Activated B cell treated with CpG ODN at 0.5 μM for 24 hours (primary cell): Measurements from ENCODE around the gene ATCAY. TPM values are rescaled to one million over a fixed set of nuclear protein-coding genes. Genes with fewer than 3 reads are reported as not detected.

Experiments used
- ATAC-seq: fragments of 200-7000 bp; cut with Tn5 transposase; one replicate; pipeline ENCODE4 v1.10.0; 2021; ENCODE audit warnings: low read depth, mild to moderate bottlenecking, moderate library complexity
- CTCF ChIA-PET: fragments of 350-600 bp; sonication (Branson Sonifier 250); formaldehyde crosslinking; loops from one replicate; lab custom pipeline; 2021; ENCODE audit warnings: antibody characterized with exemption; lab: Charles Lee
- POLR2A ChIA-PET: fragments of 350-600 bp; sonication (Branson Sonifier 250); formaldehyde crosslinking; loops from one replicate; lab custom pipeline; 2021; ENCODE audit warnings: antibody characterized with exemption; lab: Charles Lee
- DNase-seq: peaks from one replicate; pipeline ENCODE4 v3.0.0; 2022
- H3K27ac Mint-ChIP-seq: one replicate; pipeline ENCODE4 v1.8.0; 2020; ENCODE audit warnings: mixed read lengths
- H3K27me3 Mint-ChIP-seq: one replicate; pipeline ENCODE4 v1.8.0; 2021; ENCODE audit warnings: mixed read lengths
- H3K36me3 Mint-ChIP-seq: one replicate; pipeline ENCODE4 v1.8.0; 2021; ENCODE audit warnings: low read depth, mixed read lengths
- H3K4me1 Mint-ChIP-seq: one replicate; pipeline ENCODE4 v1.8.0; 2021; ENCODE audit warnings: mixed read lengths
- H3K4me3 Mint-ChIP-seq: one replicate; pipeline ENCODE4 v1.8.0; 2020; ENCODE audit warnings: mild to moderate bottlenecking, mixed read lengths
- H3K9me3 Mint-ChIP-seq: one replicate; pipeline ENCODE4 v1.8.0; 2020; ENCODE audit warnings: mixed read lengths
- intact Hi-C: fragments of 100-400 bp; cut with micrococcal nuclease; formaldehyde crosslinking; loops from one replicate; pipeline ENCODE4 v1.15.1; 2024
- total RNA-seq: library from RNA; stranded (reverse); gene quantifications from 2 replicates; pipeline ENCODE4 v1.2.3, GENCODE V29; 2022
- TF ChIP-seq, protein P1 (sequence below): fragments of 200-600 bp; IDR thresholded peaks from one replicate; pipeline ENCODE4 v1.8.0; 2022; ENCODE audit warnings: antibody characterized with exemption, mild to moderate bottlenecking

The ATCAY gene
- total RNA-seq, 1 donor from 2014 or later = not detected

DNA sequence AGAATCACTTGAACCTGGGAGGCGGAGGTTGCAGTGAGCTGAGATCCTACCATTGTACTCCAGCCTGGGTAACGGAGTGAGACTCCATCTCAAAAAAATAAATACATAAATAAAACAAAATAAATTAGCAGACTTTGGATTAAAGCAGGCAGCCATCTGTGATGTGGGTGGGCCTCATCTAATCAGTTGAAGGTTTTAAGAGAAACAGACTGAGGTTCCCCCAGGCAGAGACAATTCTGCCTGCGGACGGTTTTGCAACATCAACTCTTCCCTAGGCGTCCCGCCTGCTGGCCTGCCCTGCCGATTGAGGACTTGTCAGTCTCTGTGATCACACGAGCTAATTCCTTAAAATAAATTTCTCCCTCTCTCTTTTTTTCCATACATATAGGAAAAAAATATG lies 23.7 kb downstream of the ATCAY start:
- DNase-seq (no peak), ATAC-seq (no peak)
- Mint-ChIP-seq H3K36me3 (no peaks in the 10 kb centered on the region), H3K27me3 (peaks cover 9% of the 10 kb centered on the region), H3K9me3 (no peaks in the 10 kb centered on the region), H3K4me3 (no peak overlapping the region), H3K27ac (no peak overlapping the region), H3K4me1 (no peaks in the 10 kb centered on the region)
- CTCF ChIA-PET = no interaction called here
- POLR2A ChIA-PET = no interaction called here
- intact Hi-C loops = no loop called here
- TF ChIP-seq, protein P1, sequence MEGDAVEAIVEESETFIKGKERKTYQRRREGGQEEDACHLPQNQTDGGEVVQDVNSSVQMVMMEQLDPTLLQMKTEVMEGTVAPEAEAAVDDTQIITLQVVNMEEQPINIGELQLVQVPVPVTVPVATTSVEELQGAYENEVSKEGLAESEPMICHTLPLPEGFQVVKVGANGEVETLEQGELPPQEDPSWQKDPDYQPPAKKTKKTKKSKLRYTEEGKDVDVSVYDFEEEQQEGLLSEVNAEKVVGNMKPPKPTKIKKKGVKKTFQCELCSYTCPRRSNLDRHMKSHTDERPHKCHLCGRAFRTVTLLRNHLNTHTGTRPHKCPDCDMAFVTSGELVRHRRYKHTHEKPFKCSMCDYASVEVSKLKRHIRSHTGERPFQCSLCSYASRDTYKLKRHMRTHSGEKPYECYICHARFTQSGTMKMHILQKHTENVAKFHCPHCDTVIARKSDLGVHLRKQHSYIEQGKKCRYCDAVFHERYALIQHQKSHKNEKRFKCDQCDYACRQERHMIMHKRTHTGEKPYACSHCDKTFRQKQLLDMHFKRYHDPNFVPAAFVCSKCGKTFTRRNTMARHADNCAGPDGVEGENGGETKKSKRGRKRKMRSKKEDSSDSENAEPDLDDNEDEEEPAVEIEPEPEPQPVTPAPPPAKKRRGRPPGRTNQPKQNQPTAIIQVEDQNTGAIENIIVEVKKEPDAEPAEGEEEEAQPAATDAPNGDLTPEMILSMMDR = no peak

- TF ChIP-seq, protein P1 = no peak
- no peak overlapping the region for H3K4me3 Mint-ChIP-seq
- H3K4me1 Mint-ChIP-seq = no peaks in the 10 kb centered on the region
- ATAC-seq = no peak
- DNase-seq = no peak
- H3K9me3 Mint-ChIP-seq = no peaks in the 10 kb centered on the region
- no peaks in the 10 kb centered on the region for H3K27me3 Mint-ChIP-seq
- intact Hi-C loops = no loop called here
- H3K27ac Mint-ChIP-seq = no peak overlapping the region
- POLR2A ChIA-PET = no interaction called here
- no peaks in the 10 kb centered on the region for H3K36me3 Mint-ChIP-seq
- CTCF ChIA-PET = no interaction called here
These were observed 27.3 kb downstream of the ATCAY start for GRCh38 chr19:3907626-3908265.

- ATAC-seq = no peak
- CTCF ChIA-PET = no interaction called here
- intact Hi-C loops = no loop called here
- POLR2A ChIA-PET = no interaction called here
- no peak for DNase-seq
- H3K27me3 Mint-ChIP-seq = no peaks in the 10 kb centered on the region
- no peak overlapping the region for H3K27ac Mint-ChIP-seq
- H3K9me3 Mint-ChIP-seq = no peaks in the 10 kb centered on the region
- H3K4me1 Mint-ChIP-seq = no peaks in the 10 kb centered on the region
- TF ChIP-seq, protein P1 = no peak
- no peaks in the 10 kb centered on the region for H3K36me3 Mint-ChIP-seq
- no peak overlapping the region for H3K4me3 Mint-ChIP-seq
These were observed 28.0 kb downstream of the ATCAY start for GRCh38 chr19:3908266-3909054.

DNA sequence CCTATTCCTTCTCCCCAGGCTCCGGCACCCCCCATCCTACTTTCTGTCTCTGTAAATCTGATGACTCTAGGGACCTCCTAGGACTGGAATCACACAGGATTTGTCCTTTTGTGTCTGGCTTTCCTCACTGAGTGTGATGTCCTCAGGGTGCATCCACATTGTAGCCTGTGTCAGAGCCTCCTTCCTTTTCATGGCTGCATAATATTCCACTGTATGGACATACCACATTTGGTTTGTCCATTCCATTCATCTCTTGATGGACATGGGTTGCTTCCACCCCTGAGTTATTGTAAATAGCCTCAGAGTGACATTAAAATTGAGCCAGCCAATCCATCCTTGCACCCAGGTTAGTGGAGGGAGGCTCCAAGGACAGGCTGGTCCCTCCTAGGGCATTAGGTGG lies 29.6 kb downstream of the ATCAY start:
- H3K36me3 Mint-ChIP-seq = no peaks in the 10 kb centered on the region
- no peaks in the 10 kb centered on the region for H3K9me3 Mint-ChIP-seq
- POLR2A ChIA-PET = no interaction called here
- H3K4me1 Mint-ChIP-seq = no peaks in the 10 kb centered on the region
- CTCF ChIA-PET = no interaction called here
- intact Hi-C loops = no loop called here
- no peak for DNase-seq
- H3K27me3 Mint-ChIP-seq = no peaks in the 10 kb centered on the region
- ATAC-seq = no peak
- TF ChIP-seq, protein P1 = no peak
- no peak overlapping the region for H3K27ac Mint-ChIP-seq
- H3K4me3 Mint-ChIP-seq = no peak overlapping the region

DNA sequence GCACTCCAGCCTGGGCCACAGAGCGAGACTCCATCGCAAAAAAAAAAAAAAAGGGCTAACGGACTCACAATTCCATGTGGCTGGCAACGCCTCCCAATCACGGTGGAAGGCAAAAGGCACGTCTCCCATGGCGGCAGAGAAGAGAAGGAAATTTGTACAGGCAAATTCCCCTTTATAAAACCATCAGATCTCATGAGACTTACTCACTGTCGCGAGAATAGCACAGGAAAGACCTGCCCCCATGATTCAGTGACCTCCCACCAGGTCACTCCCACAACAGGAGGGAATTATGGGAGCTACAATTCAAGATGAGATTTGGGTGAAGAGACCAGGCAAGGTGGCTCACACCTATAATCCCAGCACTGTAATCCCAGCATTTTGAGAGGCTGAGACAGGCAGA lies 33.7 kb downstream of the ATCAY start:
- DNase-seq = no peak
- no peaks in the 10 kb centered on the region for H3K9me3 Mint-ChIP-seq
- H3K4me1 Mint-ChIP-seq = peaks cover 4% of the 10 kb centered on the region
- H3K27me3 Mint-ChIP-seq = peaks cover 5% of the 10 kb centered on the region
- H3K27ac Mint-ChIP-seq = no peak overlapping the region
- TF ChIP-seq, protein P1 = no peak
- H3K36me3 Mint-ChIP-seq = no peaks in the 10 kb centered on the region
- CTCF ChIA-PET = no interaction called here
- ATAC-seq = no peak
- POLR2A ChIA-PET = no interaction called here
- intact Hi-C loops = no loop called here
- H3K4me3 Mint-ChIP-seq = no peak overlapping the region
